ENCODE results near the gene NCAPH2. TPM values are rescaled to one million over a fixed set of nuclear protein-coding genes. Genes with fewer than 3 reads are reported as not detected.
A peak's percentile ranks its signal among the peaks of the same experiment; 100 is the strongest.

NCAPH2 gene
- total RNA-seq, 2 experiments from 2014 or later = 143 to 152 TPM

GRCh38 chr22:50470491-50470890, 37.5 kb upstream of the NCAPH2 start:
- H3K9me3 Mint-ChIP-seq = no peaks in the 10 kb centered on the region
- H3K36me3 Mint-ChIP-seq = peaks cover 8% of the 10 kb centered on the region
- H3K4me1 Mint-ChIP-seq = peaks cover 76% of the 10 kb centered on the region
- no peaks in the 10 kb centered on the region for H3K27me3 Mint-ChIP-seq
- peak overlapping the region; percentile 91 for H3K27ac Mint-ChIP-seq
- no peak for DNase-seq
- peak overlapping the region; percentile 71 for H3K4me3 Mint-ChIP-seq

GRCh38 chr22:50471197-50471847, 36.7 kb upstream of the NCAPH2 start:
- H3K4me3 Mint-ChIP-seq = peak overlapping the region; percentile 71
- H3K4me1 Mint-ChIP-seq = peaks cover 74% of the 10 kb centered on the region
- no peaks in the 10 kb centered on the region for H3K27me3 Mint-ChIP-seq
- DNase-seq = no peak
- H3K27ac Mint-ChIP-seq = peak overlapping the region; percentile 91
- H3K9me3 Mint-ChIP-seq = no peaks in the 10 kb centered on the region
- H3K36me3 Mint-ChIP-seq = peaks cover 6% of the 10 kb centered on the region

GRCh38 chr22:50471962-50472361, 36.1 kb upstream of the NCAPH2 start:
- Mint-ChIP-seq H3K27ac (peak overlapping the region; percentile 91), H3K9me3 (no peaks in the 10 kb centered on the region), H3K36me3 (peaks cover under 1% of the 10 kb centered on the region), H3K4me1 (peaks cover 68% of the 10 kb centered on the region), H3K4me3 (peak overlapping the region; percentile 55), H3K27me3 (no peaks in the 10 kb centered on the region)
- no peak for DNase-seq

- peak overlapping the region; percentile 90 for H3K27ac Mint-ChIP-seq
- peak overlapping the region; percentile 94 for H3K4me3 Mint-ChIP-seq
- H3K36me3 Mint-ChIP-seq = no peaks in the 10 kb centered on the region
- peaks cover 59% of the 10 kb centered on the region for H3K4me1 Mint-ChIP-seq
- no peaks in the 10 kb centered on the region for H3K9me3 Mint-ChIP-seq
- H3K27me3 Mint-ChIP-seq = no peaks in the 10 kb centered on the region
- peak; percentile 63 for DNase-seq
These were observed 34.9 kb upstream of the NCAPH2 start for GRCh38 chr22:50473088-50473487.

GRCh38 chr22:50473855-50474671, 34.0 kb upstream of the NCAPH2 start:
- Mint-ChIP-seq H3K27ac (peak overlapping the region; percentile 90), H3K4me1 (peaks cover 50% of the 10 kb centered on the region)

GRCh38 chr22:50474710-50475651, 33.0 kb upstream of the NCAPH2 start, which contains the start of gene SBF1:
Gene SBF1, minus strand, starts transcription at chr22:50475035. Its CDS starts 195 bp downstream, at chr22:50474840.
- peak; percentile 93 for DNase-seq
- Mint-ChIP-seq H3K36me3 (no peaks in the 10 kb centered on the region), H3K27me3 (peaks cover 2% of the 10 kb centered on the region), H3K9me3 (no peaks in the 10 kb centered on the region), H3K4me1 (peaks cover 43% of the 10 kb centered on the region), H3K4me3 (peak within 1 kb of the TSS; percentile 94), H3K27ac (peak within 1 kb of the TSS; percentile 90)

More at GRCh38 chr22:50473855-50474671, 34.0 kb upstream of the NCAPH2 start:
- peak; percentile 60 for DNase-seq
- no peaks in the 10 kb centered on the region for H3K36me3 Mint-ChIP-seq
- no peaks in the 10 kb centered on the region for H3K9me3 Mint-ChIP-seq
- H3K27me3 Mint-ChIP-seq = no peaks in the 10 kb centered on the region
- H3K4me3 Mint-ChIP-seq = peak overlapping the region; percentile 94

- Mint-ChIP-seq H3K27me3 (peaks cover 7% of the 10 kb centered on the region), H3K4me1 (peaks cover 40% of the 10 kb centered on the region), H3K27ac (no peak overlapping the region), H3K36me3 (no peaks in the 10 kb centered on the region), H3K9me3 (no peaks in the 10 kb centered on the region), H3K4me3 (peak overlapping the region; percentile 65)
- no peak for DNase-seq
These were observed 32.4 kb upstream of the NCAPH2 start for GRCh38 chr22:50475652-50476002.

- no peak for DNase-seq
- no peaks in the 10 kb centered on the region for H3K36me3 Mint-ChIP-seq
- H3K27me3 Mint-ChIP-seq = peaks cover 7% of the 10 kb centered on the region
- H3K9me3 Mint-ChIP-seq = no peaks in the 10 kb centered on the region
- no peak overlapping the region for H3K27ac Mint-ChIP-seq
- peaks cover 28% of the 10 kb centered on the region for H3K4me1 Mint-ChIP-seq
- H3K4me3 Mint-ChIP-seq = no peak overlapping the region
These were observed 31.2 kb upstream of the NCAPH2 start for GRCh38 chr22:50476868-50477267.

GRCh38 chr22:50477923-50478322, 30.1 kb upstream of the NCAPH2 start:
- no peak overlapping the region for H3K4me3 Mint-ChIP-seq
- no peak for DNase-seq
- H3K4me1 Mint-ChIP-seq = peaks cover 17% of the 10 kb centered on the region
- peaks cover 7% of the 10 kb centered on the region for H3K27me3 Mint-ChIP-seq
- H3K36me3 Mint-ChIP-seq = no peaks in the 10 kb centered on the region
- H3K9me3 Mint-ChIP-seq = no peaks in the 10 kb centered on the region
- H3K27ac Mint-ChIP-seq = no peak overlapping the region

GRCh38 chr22:50479721-50480120, 28.3 kb upstream of the NCAPH2 start:
- Mint-ChIP-seq H3K9me3 (no peaks in the 10 kb centered on the region), H3K4me1 (peaks cover 6% of the 10 kb centered on the region), H3K27ac (no peak overlapping the region), H3K36me3 (no peaks in the 10 kb centered on the region), H3K4me3 (peak overlapping the region; percentile 68), H3K27me3 (peaks cover 7% of the 10 kb centered on the region)
- no peak for DNase-seq

GRCh38 chr22:50481045-50481439, 27.0 kb upstream of the NCAPH2 start:
- H3K27ac Mint-ChIP-seq = no peak overlapping the region

GRCh38 chr22:50481440-50482106, 26.5 kb upstream of the NCAPH2 start, which contains the start of gene ADM2:
Gene ADM2, plus strand, starts transcription at chr22:50481543. Its CDS starts 305 bp downstream, at chr22:50481848.
- Mint-ChIP-seq H3K4me3 (peak within 1 kb of the TSS; percentile 81), H3K27ac (peak within 1 kb of the TSS; percentile 63)

More at GRCh38 chr22:50481045-50481439, 27.0 kb upstream of the NCAPH2 start:
- DNase-seq = no peak
- Mint-ChIP-seq H3K4me1 (peaks cover 4% of the 10 kb centered on the region), H3K9me3 (no peaks in the 10 kb centered on the region), H3K27me3 (peaks cover 7% of the 10 kb centered on the region), H3K4me3 (peak overlapping the region; percentile 47), H3K36me3 (no peaks in the 10 kb centered on the region)

GRCh38 chr22:50482107-50483074, 25.6 kb upstream of the NCAPH2 start:
- DNase-seq = no peak
- Mint-ChIP-seq H3K4me3 (peak overlapping the region; percentile 81), H3K27ac (peak overlapping the region; percentile 63), H3K27me3 (peaks cover 7% of the 10 kb centered on the region), H3K9me3 (no peaks in the 10 kb centered on the region), H3K4me1 (peaks cover 4% of the 10 kb centered on the region), H3K36me3 (no peaks in the 10 kb centered on the region)

More at GRCh38 chr22:50481440-50482106, 26.5 kb upstream of the NCAPH2 start, which contains the start of gene ADM2:
- DNase-seq = peak; percentile 69
- no peaks in the 10 kb centered on the region for H3K9me3 Mint-ChIP-seq
- peaks cover 4% of the 10 kb centered on the region for H3K4me1 Mint-ChIP-seq
- H3K36me3 Mint-ChIP-seq = no peaks in the 10 kb centered on the region
- H3K27me3 Mint-ChIP-seq = peaks cover 7% of the 10 kb centered on the region
